NCI-H2196 (cell line): Measurements from ENCODE around the gene AGPAT2.

Experiments used
- DNase-seq: peaks from one replicate; lab custom pipeline; 2025; ENCODE audit not compliant: unreplicated experiment; lab: John Stamatoyannopoulos, UW

The AGPAT2 gene

GRCh38 chr9:136673975-136674785, 13.1 kb downstream of the AGPAT2 start:
- no peak for DNase-seq

DNA sequence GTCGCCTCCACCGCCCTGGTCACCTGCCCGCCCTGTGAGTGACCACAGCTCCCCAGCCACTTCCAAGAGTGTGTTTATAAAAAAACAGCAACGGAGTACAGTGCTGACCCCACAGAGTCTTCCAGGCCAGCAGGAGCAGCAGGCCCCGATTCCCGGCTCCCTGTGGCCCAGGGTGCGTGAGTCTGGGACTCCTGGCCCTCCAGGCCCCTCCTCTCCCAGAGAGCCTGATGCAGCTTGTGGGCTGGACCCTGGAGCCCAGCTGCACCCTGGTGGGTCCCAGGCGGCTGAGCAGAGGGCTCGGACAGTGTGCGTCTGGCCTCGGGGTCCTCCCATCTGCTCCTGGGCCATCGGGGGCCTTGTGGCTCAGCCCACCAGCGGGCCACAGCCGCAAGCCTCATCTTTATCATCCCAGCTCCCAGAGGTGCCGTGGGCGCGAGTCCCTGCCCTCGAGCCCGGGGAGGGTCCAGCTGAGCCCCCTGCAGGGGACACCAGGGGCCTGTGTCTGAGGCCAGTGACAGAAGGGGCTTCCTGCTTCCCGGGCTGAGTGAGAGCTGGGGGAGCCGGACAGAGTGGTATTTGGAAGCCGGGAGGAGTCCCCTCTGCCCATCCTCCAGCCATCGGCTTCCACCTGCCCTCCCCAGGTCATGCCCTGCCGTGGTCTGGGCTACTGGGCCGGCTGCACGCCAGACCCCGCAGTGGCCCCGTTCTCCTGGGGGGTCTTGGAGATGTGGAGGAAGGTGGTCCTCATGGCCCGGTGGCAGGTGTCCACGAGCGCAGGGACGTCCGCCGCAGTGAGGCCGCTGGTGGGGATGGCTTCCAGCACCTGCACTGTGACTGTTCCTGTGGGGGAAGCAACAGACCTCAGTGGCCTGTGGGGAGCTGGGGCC, 13.9 kb downstream of the AGPAT2 start:
- no peak for DNase-seq

GRCh38 chr9:136672431-136673087, 14.7 kb downstream of the AGPAT2 start:
- no peak for DNase-seq

DNA sequence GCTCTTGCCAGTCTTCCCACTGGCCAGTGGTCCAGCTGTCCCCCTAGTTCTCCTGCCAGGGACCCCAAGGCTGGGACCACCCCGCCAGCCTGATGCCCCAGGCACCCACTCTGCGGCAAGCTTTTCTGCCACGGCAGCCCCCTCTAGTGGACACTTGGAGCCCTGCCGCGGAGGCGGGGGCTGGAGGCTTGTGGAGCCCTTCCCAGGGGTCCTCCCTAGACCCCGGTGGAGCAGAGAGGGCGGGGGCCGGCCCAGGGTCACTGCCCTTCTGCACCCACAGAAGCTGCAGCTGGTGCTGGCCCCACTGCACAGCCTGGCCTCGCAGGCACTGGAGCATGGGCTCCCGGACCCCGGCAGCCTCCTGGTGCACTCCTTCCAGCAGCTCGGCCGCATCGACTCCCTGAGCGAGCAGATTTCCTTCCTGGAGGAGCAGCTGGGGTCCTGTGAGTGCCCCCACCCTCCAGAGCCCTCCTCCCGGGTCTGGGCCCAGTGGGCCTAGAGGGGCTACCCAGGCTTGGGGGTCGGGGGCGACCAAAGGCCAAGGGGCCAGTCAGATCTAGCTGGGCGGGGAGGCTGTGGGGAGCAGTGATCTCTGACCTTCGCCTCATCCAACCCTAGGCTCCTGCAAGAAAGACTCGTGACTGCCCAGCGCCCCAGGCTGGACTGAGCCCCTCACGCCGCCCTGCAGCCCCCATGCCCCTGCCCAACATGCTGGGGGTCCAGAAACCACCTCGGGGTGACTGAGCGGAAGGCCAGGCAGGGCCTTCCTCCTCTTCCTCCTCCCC, 15.4 kb downstream of the AGPAT2 start:
- peak; percentile 36 for DNase-seq

DNA sequence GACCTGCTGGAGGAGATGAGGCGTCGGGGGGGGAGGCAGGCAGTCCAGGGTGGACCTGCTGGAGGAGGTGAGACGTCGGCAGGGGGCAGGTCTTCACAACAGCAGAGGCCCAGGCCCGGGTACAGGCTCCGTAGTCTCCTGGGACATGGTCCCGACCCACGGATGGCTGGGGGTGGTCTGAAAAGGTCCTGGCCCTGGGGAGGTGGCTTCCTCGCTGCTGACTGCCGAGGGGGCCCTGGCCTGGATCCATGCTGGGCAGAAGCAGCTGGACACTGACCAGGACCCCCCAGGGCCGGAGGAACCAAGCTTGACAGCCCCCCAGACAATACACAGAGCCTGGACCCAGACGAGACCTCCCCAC, 16.0 kb downstream of the AGPAT2 start:
- no peak for DNase-seq

GRCh38 chr9:136670576-136671253, 16.5 kb downstream of the AGPAT2 start:
- no peak for DNase-seq

DNA sequence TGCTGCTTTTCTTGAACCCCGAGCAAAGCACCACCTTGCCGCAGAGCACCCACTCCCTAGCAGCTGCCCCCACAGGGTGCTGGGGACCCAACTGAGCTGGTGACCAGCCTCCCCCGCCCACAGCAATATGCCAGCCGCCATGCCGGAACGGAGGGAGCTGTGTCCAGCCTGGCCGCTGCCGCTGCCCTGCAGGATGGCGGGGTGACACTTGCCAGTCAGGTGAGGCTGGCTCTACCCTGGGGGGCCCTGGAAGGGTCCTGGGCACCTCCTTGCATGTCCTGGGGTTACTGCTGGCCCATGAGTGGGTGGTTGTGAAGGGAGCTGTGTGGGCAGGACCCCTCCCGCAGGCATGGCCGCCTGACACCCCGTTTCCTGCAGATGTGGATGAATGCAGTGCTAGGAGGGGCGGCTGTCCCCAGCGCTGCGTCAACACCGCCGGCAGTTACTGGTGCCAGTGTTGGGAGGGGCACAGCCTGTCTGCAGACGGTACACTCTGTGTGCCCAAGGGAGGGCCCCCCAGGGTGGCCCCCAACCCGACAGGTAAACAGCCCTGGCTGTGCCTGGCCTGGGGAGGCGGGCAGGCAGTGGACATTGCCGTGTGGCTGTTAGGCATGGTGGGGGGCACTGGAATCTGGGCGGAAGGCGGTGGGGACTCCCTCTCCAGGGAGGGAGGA, 17.3 kb downstream of the AGPAT2 start:
- no peak for DNase-seq

DNA sequence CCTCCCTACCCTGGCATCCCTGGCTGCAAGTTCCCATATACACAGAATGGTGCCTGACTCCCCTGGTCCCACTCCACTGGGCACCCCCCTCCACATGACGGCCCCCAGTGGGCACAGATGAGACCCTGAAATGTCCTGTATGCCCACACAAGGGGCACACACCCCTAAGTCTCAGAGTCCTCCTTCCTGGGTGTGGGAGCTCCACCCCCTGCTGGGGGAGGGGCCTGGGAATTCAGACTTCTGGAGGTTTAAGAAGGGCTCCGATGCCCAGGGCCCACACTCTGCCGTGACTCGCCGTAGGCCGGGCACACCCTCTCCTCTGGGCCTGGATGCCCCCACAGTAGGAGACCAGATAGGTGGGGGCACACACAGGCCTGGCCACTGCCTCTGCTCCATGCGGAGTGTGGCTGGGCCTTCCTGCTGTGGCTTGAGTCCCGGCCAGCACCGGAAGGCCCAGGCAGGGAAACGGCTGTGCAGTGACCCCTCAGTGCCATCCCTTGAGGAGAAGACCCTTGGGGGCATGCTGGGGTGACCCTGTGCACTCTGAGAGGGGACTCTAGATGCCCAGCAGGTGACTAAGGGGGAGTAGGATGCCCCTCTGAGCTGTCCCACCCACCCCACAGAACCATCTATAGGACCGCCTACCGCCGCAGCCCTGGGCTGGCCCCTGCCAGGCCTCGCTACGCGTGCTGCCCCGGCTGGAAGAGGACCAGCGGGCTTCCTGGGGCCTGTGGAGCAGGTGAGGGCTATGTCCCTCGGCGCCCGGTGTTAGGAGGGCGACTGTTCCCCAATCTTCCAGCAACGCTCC, 18.1 kb downstream of the AGPAT2 start:
- no peak for DNase-seq

GRCh38 chr9:136667940-136668760, 19.1 kb downstream of the AGPAT2 start:
- no peak for DNase-seq

DNA sequence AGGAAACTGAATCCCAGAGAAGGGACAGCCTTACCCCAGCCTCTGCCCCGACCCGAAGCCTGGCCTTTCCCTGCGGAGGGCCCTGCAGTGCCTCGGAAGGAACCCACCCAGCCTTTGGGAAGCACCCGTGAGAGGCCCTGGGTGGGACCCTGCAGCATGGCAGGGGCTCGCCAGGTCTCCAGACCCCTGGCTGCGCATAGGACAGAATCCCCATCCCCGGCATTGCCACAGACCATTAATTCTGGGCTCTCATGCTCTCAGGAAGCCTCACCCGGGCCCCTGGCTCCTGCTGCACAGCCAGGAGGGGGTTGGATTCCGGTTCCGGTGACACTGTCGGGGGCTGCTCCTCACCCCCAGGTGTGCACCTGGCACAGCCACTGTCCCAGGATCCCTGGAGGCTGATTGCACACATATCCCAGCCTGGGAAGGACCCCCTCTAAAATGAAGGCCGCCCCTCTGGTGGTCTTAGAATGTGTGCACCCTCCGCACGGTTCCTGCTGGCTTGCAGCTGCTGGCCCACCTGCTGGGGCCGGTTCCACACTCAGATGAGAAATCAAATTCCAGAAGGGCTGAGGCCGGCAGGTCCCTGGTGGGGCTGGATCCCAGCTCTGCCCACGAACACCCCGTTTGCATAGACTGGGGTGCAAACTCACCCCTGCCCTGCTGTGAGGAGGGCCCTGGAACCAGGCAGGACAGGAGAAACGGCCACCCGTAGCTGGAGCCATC, 19.9 kb downstream of the AGPAT2 start:
- no peak for DNase-seq

DNA sequence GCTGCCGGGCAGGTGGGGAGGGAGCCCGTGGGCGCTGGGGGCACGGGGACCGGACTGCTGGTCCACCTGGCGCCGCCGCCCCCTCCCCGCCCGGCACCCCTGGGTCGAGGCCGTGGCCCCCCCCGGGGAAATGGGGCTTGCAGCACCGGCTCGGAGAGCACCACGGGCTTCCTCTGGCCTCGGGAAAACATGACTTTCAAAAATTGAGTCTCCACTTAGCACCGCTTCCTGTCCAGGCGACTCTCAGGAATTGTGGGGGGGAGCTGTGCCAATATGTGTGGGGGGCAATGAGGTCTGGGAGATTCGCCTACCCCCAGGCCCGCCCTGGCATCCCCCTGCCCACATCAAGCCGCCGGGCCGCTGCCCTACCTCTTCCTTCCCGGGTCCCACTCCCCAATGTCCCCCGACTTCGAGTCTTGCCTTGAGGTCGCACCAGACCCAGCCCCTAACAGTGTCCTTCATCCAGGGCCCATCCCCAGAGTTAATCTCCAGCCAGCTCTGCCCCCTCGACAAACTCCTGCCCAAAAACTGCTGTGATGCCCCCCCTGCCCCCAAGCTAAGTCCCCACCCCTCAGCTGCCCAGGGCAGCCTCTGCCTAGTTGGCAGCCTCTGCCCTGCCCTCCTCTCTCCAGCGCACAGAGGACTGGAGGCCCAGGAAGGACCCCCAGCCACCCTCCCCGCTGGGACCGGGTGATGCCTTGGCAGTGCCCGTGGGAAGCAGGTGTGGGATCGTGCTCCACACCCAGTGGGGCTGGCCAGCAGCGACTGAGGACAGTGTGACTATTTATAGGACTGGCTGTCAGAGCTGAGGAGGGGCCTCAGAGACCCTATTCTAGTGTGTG, 20.7 kb downstream of the AGPAT2 start:
- DNase-seq = no peak

DNA sequence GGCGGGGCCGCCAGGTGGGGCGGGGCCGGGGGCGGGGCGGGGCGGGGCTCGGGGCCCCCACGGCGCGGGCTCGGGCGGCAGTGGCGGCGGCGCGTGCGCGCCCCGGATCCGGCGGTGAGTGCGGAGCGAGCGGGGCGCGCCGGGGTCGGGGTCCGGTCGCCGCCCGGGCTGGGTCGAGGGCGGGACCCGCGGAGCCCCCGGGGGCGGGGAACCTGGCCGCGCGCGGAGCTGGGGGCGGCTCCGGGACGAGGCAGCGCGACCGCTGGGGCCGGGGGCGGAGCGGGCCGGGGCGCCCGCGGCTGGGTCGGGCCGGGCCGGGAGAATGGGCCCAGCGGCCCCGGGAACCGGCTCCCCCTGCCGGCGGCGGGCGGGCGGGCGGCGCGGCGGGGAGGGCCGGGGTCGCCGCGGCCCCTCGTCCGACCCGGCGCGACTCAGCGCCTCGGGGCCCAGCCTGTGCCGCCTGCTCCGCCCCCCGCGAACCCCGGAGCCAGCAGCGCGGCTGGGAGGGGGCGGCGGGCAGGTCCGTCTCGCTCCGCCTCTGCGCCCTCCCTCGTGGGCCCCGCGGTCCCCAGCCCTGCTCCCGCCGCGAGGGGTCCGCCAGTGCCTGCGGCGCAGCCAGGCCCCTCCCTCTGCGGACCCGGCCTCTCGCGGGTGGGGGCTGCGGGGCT, 21.4 kb downstream of the AGPAT2 start:
- peak; percentile 40 for DNase-seq

DNA sequence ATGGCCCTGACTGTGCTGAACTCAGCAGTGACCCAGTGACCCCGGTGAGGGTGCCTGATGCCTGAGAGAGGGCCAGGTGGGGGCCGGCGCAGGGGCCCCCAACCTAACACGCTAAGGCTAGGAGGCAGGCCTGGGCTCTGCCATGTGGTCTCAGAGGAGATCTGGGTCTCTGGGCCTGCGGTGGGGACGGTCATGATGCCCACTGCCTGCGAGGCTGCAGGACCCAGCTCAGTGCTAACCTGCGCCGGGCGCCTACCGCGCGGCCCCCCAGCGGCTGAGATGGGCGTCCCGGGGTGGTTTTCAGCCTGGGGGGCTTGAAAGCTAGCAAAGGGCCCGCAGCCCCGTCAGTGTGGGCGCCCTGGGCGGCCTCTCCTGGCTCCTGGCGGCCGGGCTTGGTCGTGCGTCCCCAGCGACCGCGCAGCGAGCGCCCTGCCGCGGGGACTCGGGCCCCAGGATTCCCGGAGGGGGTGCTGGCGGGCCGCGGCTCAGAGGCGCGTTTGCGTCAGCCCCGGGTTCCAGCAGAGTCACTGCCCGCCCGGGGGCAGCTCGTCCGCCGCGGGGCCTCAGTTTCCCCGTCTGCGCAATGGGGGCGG, 22.1 kb downstream of the AGPAT2 start:
- no peak for DNase-seq

GRCh38 chr9:136664000-136664915, 23.0 kb downstream of the AGPAT2 start:
- DNase-seq = no peak
